ENCODE results near the gene GRID1. TPM values are rescaled to one million over a fixed set of nuclear protein-coding genes. Genes with fewer than 3 reads are reported as not detected.

The GRID1 gene
- total RNA-seq, 1 experiment from 2014 or later, result 5.6 TPM

GRCh38 chr10:86083664-86084175 is 282.9 kb downstream of the GRID1 start:
- ChIA-PET CTCF (no interaction called here), POLR2A (no interaction called here), RAD21 (ENCODE audit: low non-redundant PET in 1 of 2, low total read pairs in 2 of 2, uncharacterized antibody in 2 of 2, unreplicated experiment in 2 of 2) (no interaction called here)
- Histone ChIP-seq H3K27ac (ENCODE audit: low read depth, low read length) (no peak overlapping the region), H3K4me2 (ENCODE audit: low read length) (no peak overlapping the region), H3K9me3 (ENCODE audit: control insufficient read depth in 1 of 2, insufficient read depth in 1 of 2, low read depth in 1 of 2, low read length in 2 of 2) (no peaks in the 10 kb centered on the region), H3K27me3 (ENCODE audit: insufficient read depth, low read length) (no peaks in the 10 kb centered on the region), H3K36me3 (ENCODE audit: control insufficient read depth in 1 of 2, insufficient read depth in 2 of 2, low read length in 2 of 2) (no peaks in the 10 kb centered on the region), H3K79me2 (ENCODE audit: insufficient read depth, low read length) (no peaks in the 10 kb centered on the region), H4K20me1 (ENCODE audit: insufficient read depth) (no peaks in the 10 kb centered on the region), H3K9ac (ENCODE audit: low read length) (no peak overlapping the region), H3K4me1 (ENCODE audit: control insufficient read depth in 1 of 2, insufficient read depth in 2 of 2, low read length in 2 of 2) (peaks cover 9 to 13% of the 10 kb centered on the region in 2 experiments), H3K4me3 (replicated peaks in 1 of 2; ENCODE audit: low read depth in 1 of 2, low read length in 2 of 2) (no peak overlapping the region), H2AFZ (ENCODE audit: low read depth, low read length, poor library complexity, severe bottlenecking) (no peak overlapping the region), H3K9me2 (ENCODE audit: insufficient read depth) (no peaks in the 10 kb centered on the region)
- BruUV-seq (replicated peaks), result no TSS peak
- DNase-seq (ENCODE audit: low read depth, low spot score) (no peak), ATAC-seq (no peak)
- intact Hi-C loops (cut with micrococcal nuclease), result no loop called here
- TF ChIP-seq, protein P1, sequence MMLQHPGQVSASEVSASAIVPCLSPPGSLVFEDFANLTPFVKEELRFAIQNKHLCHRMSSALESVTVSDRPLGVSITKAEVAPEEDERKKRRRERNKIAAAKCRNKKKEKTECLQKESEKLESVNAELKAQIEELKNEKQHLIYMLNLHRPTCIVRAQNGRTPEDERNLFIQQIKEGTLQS (IDR thresholded peaks at IDR 0.05), result no peak
- no peak for TF ChIP-seq YY1 (IDR thresholded peaks at IDR 0.05; ENCODE audit: extremely low read depth, insufficient replicate concordance, low read depth, low read length)
- TF ChIP-seq REST (IDR thresholded peaks at IDR 0.05; ENCODE audit: low read depth), result no peak
- TF ChIP-seq POLR2AphosphoS5 (IDR thresholded peaks at IDR 0.05; ENCODE audit: low read depth, low read length), result no peak
- no peak for TF ChIP-seq ELF1 (IDR thresholded peaks at IDR 0.05; ENCODE audit: borderline replicate concordance, low read depth)
- no peak for TF ChIP-seq EGR1 (IDR thresholded peaks at IDR 0.05; ENCODE audit: low read depth)
- no peak for TF ChIP-seq EZH2phosphoT487 (IDR thresholded peaks at IDR 0.05; ENCODE audit: borderline replicate concordance)
- TF ChIP-seq FOSL1 (IDR thresholded peaks at IDR 0.05; ENCODE audit: low read depth), result no peak
- TF ChIP-seq RAD21 (IDR thresholded peaks at IDR 0.05; ENCODE audit: low read depth), result no peak
- TF ChIP-seq CBX3 (IDR thresholded peaks at IDR 0.05; ENCODE audit: low read depth), result no peak
- TF ChIP-seq CEBPB (IDR thresholded peaks at IDR 0.05; ENCODE audit: low read depth), result no peak
- TF ChIP-seq POLR2A (IDR thresholded peaks at IDR 0.05; ENCODE audit: borderline replicate concordance, extremely low read depth, insufficient read depth, insufficient read length), result no peak
- TF ChIP-seq ZFX (IDR thresholded peaks at IDR 0.05), result no peak
- TF ChIP-seq ZNF274 (IDR thresholded peaks at IDR 0.05; ENCODE audit: low read depth, low read length), result no peak
- TF ChIP-seq, protein P2, sequence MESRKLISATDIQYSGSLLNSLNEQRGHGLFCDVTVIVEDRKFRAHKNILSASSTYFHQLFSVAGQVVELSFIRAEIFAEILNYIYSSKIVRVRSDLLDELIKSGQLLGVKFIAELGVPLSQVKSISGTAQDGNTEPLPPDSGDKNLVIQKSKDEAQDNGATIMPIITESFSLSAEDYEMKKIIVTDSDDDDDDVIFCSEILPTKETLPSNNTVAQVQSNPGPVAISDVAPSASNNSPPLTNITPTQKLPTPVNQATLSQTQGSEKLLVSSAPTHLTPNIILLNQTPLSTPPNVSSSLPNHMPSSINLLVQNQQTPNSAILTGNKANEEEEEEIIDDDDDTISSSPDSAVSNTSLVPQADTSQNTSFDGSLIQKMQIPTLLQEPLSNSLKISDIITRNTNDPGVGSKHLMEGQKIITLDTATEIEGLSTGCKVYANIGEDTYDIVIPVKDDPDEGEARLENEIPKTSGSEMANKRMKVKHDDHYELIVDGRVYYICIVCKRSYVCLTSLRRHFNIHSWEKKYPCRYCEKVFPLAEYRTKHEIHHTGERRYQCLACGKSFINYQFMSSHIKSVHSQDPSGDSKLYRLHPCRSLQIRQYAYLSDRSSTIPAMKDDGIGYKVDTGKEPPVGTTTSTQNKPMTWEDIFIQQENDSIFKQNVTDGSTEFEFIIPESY (IDR thresholded peaks at IDR 0.05; ENCODE audit: extremely low read depth, insufficient replicate concordance, low read length), result no peak
- no peak for TF ChIP-seq CTCF (IDR thresholded peaks at IDR 0.05 in 2 of 3, conservative IDR thresholded peaks at IDR 0.05 in 1 of 3; ENCODE audit: borderline replicate concordance in 1 of 3, insufficient read depth in 1 of 3, low read depth in 2 of 3, low read length in 2 of 3)
- TF ChIP-seq JUND (IDR thresholded peaks at IDR 0.05), result no peak

Measured in HCT116 (cell line).